ENCODE data around the gene DKK2. TPM values are rescaled to one million over a fixed set of nuclear protein-coding genes. Genes with fewer than 3 reads are reported as not detected.

Gene DKK2
- total RNA-seq, 1 experiment from 2014 or later = not detected

- H3K36me3 ChIP-seq (ENCODE audit: low read depth, low read length) = no peaks in the 10 kb centered on the region
- no TSS peak for BruUV-seq (replicated peaks)
- no peak overlapping the region for H3K9ac ChIP-seq (ENCODE audit: low read length)
- no peak overlapping the region for H2AFZ ChIP-seq (ENCODE audit: low read length)
- H3K4me2 ChIP-seq (ENCODE audit: low read length) = no peak overlapping the region
- ATAC-seq = no peak
- no peak overlapping the region for H3K27ac ChIP-seq (ENCODE audit: low read length)
- H4K20me1 ChIP-seq (ENCODE audit: low read length) = no peaks in the 10 kb centered on the region
- no peaks in the 10 kb centered on the region for H3F3A ChIP-seq (ENCODE audit: low read length, unreplicated experiment)
- ChIA-PET CTCF (no interaction called here), POLR2A (ENCODE audit: unreplicated experiment) (no interaction called here)
- no peak for DNase-seq
- no peaks in the 10 kb centered on the region for H3K79me2 ChIP-seq (ENCODE audit: low read length)
- H3K4me3 ChIP-seq (ENCODE audit: low read length) = no peak overlapping the region
- TF ChIP-seq EZH2phosphoT487 (IDR thresholded peaks at IDR 0.05; ENCODE audit: borderline replicate concordance, low read length) = no peak
- TF ChIP-seq EZH2 (IDR thresholded peaks at IDR 0.05; ENCODE audit: low read length, unreplicated experiment) = no peak
- TF ChIP-seq CTCF (conservative IDR thresholded peaks at IDR 0.05; ENCODE audit: low read depth, low read length) = no peak
- H3K4me1 ChIP-seq (ENCODE audit: insufficient read depth, low read length) = no peaks in the 10 kb centered on the region
- H3K27me3 ChIP-seq (ENCODE audit: low read length) = no peaks in the 10 kb centered on the region
- H3K9me2 ChIP-seq (replicated peaks; ENCODE audit: low read length) = no peaks in the 10 kb centered on the region
- H3K9me3 ChIP-seq (ENCODE audit: low read length) = no peaks in the 10 kb centered on the region
- intact Hi-C loops (cut with micrococcal nuclease) = no loop called here
Observed at GRCh38 chr4:107046261-107046660, 10.1 kb upstream of the DKK2 start.

DNA sequence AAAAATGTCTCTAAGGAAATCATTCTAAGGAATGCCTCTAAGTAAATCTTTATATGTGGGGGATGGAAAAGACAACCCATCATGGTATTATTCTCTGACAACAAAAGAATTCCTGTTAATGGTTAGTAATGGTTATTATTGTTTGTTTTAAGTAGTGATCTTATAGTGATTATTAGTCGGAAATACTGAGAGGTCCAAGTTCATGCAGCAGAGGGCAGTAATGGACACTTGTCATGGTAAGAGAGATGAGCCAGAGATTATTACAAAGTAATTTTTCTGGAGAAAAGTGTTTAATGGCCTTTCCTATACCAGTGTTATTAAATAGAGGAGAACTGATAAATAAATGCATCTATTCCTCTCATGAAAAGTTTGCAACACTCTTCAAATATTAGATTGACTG is 8.1 kb upstream of the DKK2 start:
- H3K27ac ChIP-seq (ENCODE audit: low read length) = no peak overlapping the region
- POLR2A ChIA-PET (ENCODE audit: unreplicated experiment) = no interaction called here
- no peaks in the 10 kb centered on the region for H4K20me1 ChIP-seq (ENCODE audit: low read length)
- H3K9ac ChIP-seq (ENCODE audit: low read length) = no peak overlapping the region
- DNase-seq (peak; percentile 28), ATAC-seq (no peak)
- CTCF ChIA-PET = no interaction called here
- intact Hi-C loops (cut with micrococcal nuclease) = loop anchor here (2.0 kb wide), 1 partner anchor 139 kb away; no protein-coding TSS in a partner anchor
- no peaks in the 10 kb centered on the region for H3F3A ChIP-seq (ENCODE audit: low read length, unreplicated experiment)
- no peak overlapping the region for H3K4me3 ChIP-seq (ENCODE audit: low read length)
- H3K9me2 ChIP-seq (replicated peaks; ENCODE audit: low read length) = no peaks in the 10 kb centered on the region
- no peaks in the 10 kb centered on the region for H3K9me3 ChIP-seq (ENCODE audit: low read length)
- no peaks in the 10 kb centered on the region for H3K27me3 ChIP-seq (ENCODE audit: low read length)
- TF ChIP-seq EZH2phosphoT487 (IDR thresholded peaks at IDR 0.05; ENCODE audit: borderline replicate concordance, low read length) (no peak), EZH2 (IDR thresholded peaks at IDR 0.05; ENCODE audit: low read length, unreplicated experiment) (no peak), CTCF (conservative IDR thresholded peaks at IDR 0.05; ENCODE audit: low read depth, low read length) (peak; percentile 37)
- no peak overlapping the region for H2AFZ ChIP-seq (ENCODE audit: low read length)
- H3K4me2 ChIP-seq (ENCODE audit: low read length) = no peak overlapping the region
- no peaks in the 10 kb centered on the region for H3K79me2 ChIP-seq (ENCODE audit: low read length)
- no peaks in the 10 kb centered on the region for H3K4me1 ChIP-seq (ENCODE audit: insufficient read depth, low read length)
- no TSS peak for BruUV-seq (replicated peaks)
- no peaks in the 10 kb centered on the region for H3K36me3 ChIP-seq (ENCODE audit: low read depth, low read length)

- H3K4me2 ChIP-seq (ENCODE audit: low read length) = no peak overlapping the region
- H3K4me3 ChIP-seq (ENCODE audit: low read length) = no peak overlapping the region
- no peak overlapping the region for H3K9ac ChIP-seq (ENCODE audit: low read length)
- H3K27ac ChIP-seq (ENCODE audit: low read length) = no peak overlapping the region
- no peak for ATAC-seq
- DNase-seq = peak; percentile 4
- no peaks in the 10 kb centered on the region for H3F3A ChIP-seq (ENCODE audit: low read length, unreplicated experiment)
- no peaks in the 10 kb centered on the region for H3K36me3 ChIP-seq (ENCODE audit: low read depth, low read length)
- H3K9me3 ChIP-seq (ENCODE audit: low read length) = no peaks in the 10 kb centered on the region
- no peaks in the 10 kb centered on the region for H3K4me1 ChIP-seq (ENCODE audit: insufficient read depth, low read length)
- H2AFZ ChIP-seq (ENCODE audit: low read length) = no peak overlapping the region
- H3K9me2 ChIP-seq (replicated peaks; ENCODE audit: low read length) = no peaks in the 10 kb centered on the region
- no peaks in the 10 kb centered on the region for H3K79me2 ChIP-seq (ENCODE audit: low read length)
- BruUV-seq (replicated peaks) = no TSS peak
- TF ChIP-seq EZH2phosphoT487 (IDR thresholded peaks at IDR 0.05; ENCODE audit: borderline replicate concordance, low read length) = no peak
- peak; percentile 43; the same call in 1 of the 2 replicates for TF ChIP-seq CTCF (conservative IDR thresholded peaks at IDR 0.05; ENCODE audit: low read depth, low read length)
- TF ChIP-seq EZH2 (IDR thresholded peaks at IDR 0.05; ENCODE audit: low read length, unreplicated experiment) = no peak
- intact Hi-C loops (cut with micrococcal nuclease) = no loop called here
- peaks cover 48% of the 10 kb centered on the region for H3K27me3 ChIP-seq (ENCODE audit: low read length)
- H4K20me1 ChIP-seq (ENCODE audit: low read length) = no peaks in the 10 kb centered on the region
- ChIA-PET CTCF (no interaction called here), POLR2A (ENCODE audit: unreplicated experiment) (no interaction called here)
Observed at GRCh38 chr4:107037199-107037584, 1.1 kb upstream of the DKK2 start.

All from PC-3 (cell line).